Measurements from ENCODE around the gene CAMK2D. TPM values are rescaled to one million over a fixed set of nuclear protein-coding genes. Genes with fewer than 3 reads are reported as not detected.

CAMK2D gene
- total RNA-seq, 1 experiment from 2014 or later: 165 TPM

DNA sequence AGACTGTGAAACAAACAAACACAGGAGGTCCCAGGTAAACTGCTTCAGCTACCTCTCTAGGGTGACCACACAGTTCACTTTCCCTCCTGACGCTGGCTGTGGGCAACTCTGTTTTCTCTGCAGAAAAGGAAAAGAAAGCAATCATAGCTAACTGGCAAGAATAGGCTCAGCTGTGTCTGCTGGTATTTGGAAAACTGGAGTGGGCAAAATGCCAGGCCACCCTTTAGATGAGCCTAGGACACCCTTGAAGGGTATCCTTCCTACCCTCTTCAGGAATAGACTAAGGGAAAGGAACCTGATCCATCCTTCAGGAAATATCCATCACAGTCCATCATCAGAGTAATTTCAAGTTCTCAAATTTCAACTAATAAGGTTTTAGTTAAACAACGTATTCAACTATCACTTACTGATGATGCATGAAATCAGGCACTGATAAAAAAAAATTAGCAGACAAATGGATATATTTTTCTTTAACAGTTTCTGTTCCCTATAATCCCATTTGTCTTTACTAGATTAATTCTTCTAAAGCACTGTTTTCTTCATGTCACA is 60.9 kb downstream of the CAMK2D start:
- Histone ChIP-seq H3K4me3 (ENCODE audit: low read length) (no peak overlapping the region), H3K9me3 (ENCODE audit: low read length) (no peaks in the 10 kb centered on the region), H3K27ac (ENCODE audit: low read length) (no peak overlapping the region), H3K27me3 (ENCODE audit: low read length) (no peaks in the 10 kb centered on the region), H2AFZ (ENCODE audit: low read length) (no peak overlapping the region), H3K36me3 (ENCODE audit: insufficient read depth, low read length) (peaks cover 15% of the 10 kb centered on the region), H3K9me2 (replicated peaks; ENCODE audit: insufficient read depth, low read length) (no peaks in the 10 kb centered on the region), H3K4me2 (ENCODE audit: low read depth, low read length, poor library complexity, severe bottlenecking) (no peak overlapping the region), H3K4me1 (ENCODE audit: low read length) (peaks cover 37% of the 10 kb centered on the region), H4K20me1 (ENCODE audit: insufficient read depth, low read depth, low read length) (no peaks in the 10 kb centered on the region), H3K9ac (ENCODE audit: low read length) (no peak overlapping the region), H3K79me2 (ENCODE audit: low read length) (peaks cover 100% of the 10 kb centered on the region)
- no peak for DNase-seq

DNA sequence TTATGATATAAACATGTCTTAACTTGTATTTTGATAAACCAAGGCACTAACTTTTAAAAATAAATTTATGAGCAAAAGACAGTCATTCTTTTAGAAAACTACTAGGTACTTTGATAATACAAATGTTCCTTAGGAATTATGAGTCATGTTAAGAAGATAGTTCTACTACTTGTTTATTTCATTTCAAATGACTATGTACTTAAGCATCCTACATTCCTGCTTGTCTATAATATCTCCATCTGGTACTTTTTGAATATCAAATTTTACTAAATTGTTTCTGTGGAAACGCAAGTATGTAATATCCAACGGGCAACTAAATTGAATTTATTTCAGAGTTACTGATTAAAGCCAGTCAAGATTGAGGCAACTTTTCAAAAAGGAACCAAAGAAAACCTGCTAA is 61.8 kb downstream of the CAMK2D start:
- no peak overlapping the region for H3K4me3 ChIP-seq (ENCODE audit: low read length)
- no peak overlapping the region for H2AFZ ChIP-seq (ENCODE audit: low read length)
- no peaks in the 10 kb centered on the region for H4K20me1 ChIP-seq (ENCODE audit: insufficient read depth, low read depth, low read length)
- 0 out of 2 replicates have a peak overlapping the region, but pooled peaks have one; percentile 19 for H3K27ac ChIP-seq (ENCODE audit: low read length)
- H3K36me3 ChIP-seq (ENCODE audit: insufficient read depth, low read length): peaks cover 12% of the 10 kb centered on the region
- no peaks in the 10 kb centered on the region for H3K9me2 ChIP-seq (replicated peaks; ENCODE audit: insufficient read depth, low read length)
- H3K79me2 ChIP-seq (ENCODE audit: low read length): peaks cover 100% of the 10 kb centered on the region
- no peak for DNase-seq
- H3K4me1 ChIP-seq (ENCODE audit: low read length): peaks cover 42% of the 10 kb centered on the region
- no peak overlapping the region for H3K4me2 ChIP-seq (ENCODE audit: low read depth, low read length, poor library complexity, severe bottlenecking)
- no peaks in the 10 kb centered on the region for H3K27me3 ChIP-seq (ENCODE audit: low read length)
- no peak overlapping the region for H3K9ac ChIP-seq (ENCODE audit: low read length)
- H3K9me3 ChIP-seq (ENCODE audit: low read length): no peaks in the 10 kb centered on the region

- no peaks in the 10 kb centered on the region for H3K9me2 ChIP-seq (replicated peaks; ENCODE audit: insufficient read depth, low read length)
- peaks cover 57% of the 10 kb centered on the region for H3K4me1 ChIP-seq (ENCODE audit: low read length)
- no peak overlapping the region for H3K4me2 ChIP-seq (ENCODE audit: low read depth, low read length, poor library complexity, severe bottlenecking)
- no peaks in the 10 kb centered on the region for H4K20me1 ChIP-seq (ENCODE audit: insufficient read depth, low read depth, low read length)
- H3K36me3 ChIP-seq (ENCODE audit: insufficient read depth, low read length): peaks cover 16% of the 10 kb centered on the region
- H2AFZ ChIP-seq (ENCODE audit: low read length): no peak overlapping the region
- peaks cover 100% of the 10 kb centered on the region for H3K79me2 ChIP-seq (ENCODE audit: low read length)
- H3K9me3 ChIP-seq (ENCODE audit: low read length): no peaks in the 10 kb centered on the region
- no peak overlapping the region for H3K9ac ChIP-seq (ENCODE audit: low read length)
- DNase-seq: no peak
- H3K27me3 ChIP-seq (ENCODE audit: low read length): no peaks in the 10 kb centered on the region
- no peak overlapping the region for H3K27ac ChIP-seq (ENCODE audit: low read length)
- H3K4me3 ChIP-seq (ENCODE audit: low read length): no peak overlapping the region
Observed at GRCh38 chr4:113697429-113697828, 64.1 kb downstream of the CAMK2D start.

GRCh38 chr4:113695328-113696169 is 66.0 kb downstream of the CAMK2D start:
- Histone ChIP-seq H3K27me3 (ENCODE audit: low read length) (no peaks in the 10 kb centered on the region), H3K4me1 (ENCODE audit: low read length) (peaks cover 49% of the 10 kb centered on the region), H3K27ac (ENCODE audit: low read length) (0 out of 2 replicates have a peak overlapping the region, but pooled peaks have one; percentile 25), H3K79me2 (ENCODE audit: low read length) (peaks cover 100% of the 10 kb centered on the region), H3K9me3 (ENCODE audit: low read length) (no peaks in the 10 kb centered on the region), H3K9ac (ENCODE audit: low read length) (no peak overlapping the region), H3K36me3 (ENCODE audit: insufficient read depth, low read length) (peaks cover 28% of the 10 kb centered on the region), H4K20me1 (ENCODE audit: insufficient read depth, low read depth, low read length) (no peaks in the 10 kb centered on the region), H3K9me2 (replicated peaks; ENCODE audit: insufficient read depth, low read length) (no peaks in the 10 kb centered on the region), H2AFZ (ENCODE audit: low read length) (no peak overlapping the region), H3K4me2 (ENCODE audit: low read depth, low read length, poor library complexity, severe bottlenecking) (no peak overlapping the region), H3K4me3 (ENCODE audit: low read length) (no peak overlapping the region)
- DNase-seq: no peak

DNA sequence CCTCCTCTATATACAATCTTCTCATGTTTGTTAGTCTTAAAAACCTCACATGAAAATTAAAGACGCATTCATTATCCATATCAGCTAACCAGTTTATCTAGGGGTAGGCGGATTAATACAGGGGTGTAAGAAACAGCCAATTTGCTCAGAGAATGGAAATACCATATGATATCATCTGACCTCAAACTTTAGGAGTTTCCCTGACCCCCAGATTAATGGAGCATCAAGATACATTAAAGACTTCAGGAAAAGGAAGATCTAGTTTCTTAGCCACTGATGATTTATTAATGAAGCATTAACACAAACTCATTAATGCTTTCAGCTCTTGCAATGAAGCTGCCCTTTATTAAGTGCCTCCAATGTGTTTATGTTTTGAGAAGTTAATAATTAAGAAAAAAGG is 67.5 kb downstream of the CAMK2D start:
- Histone ChIP-seq H3K27me3 (ENCODE audit: low read length) (no peaks in the 10 kb centered on the region), H3K4me2 (ENCODE audit: low read depth, low read length, poor library complexity, severe bottlenecking) (peak overlapping the region; percentile 41), H3K4me3 (ENCODE audit: low read length) (no peak overlapping the region), H3K36me3 (ENCODE audit: insufficient read depth, low read length) (peaks cover 37% of the 10 kb centered on the region), H3K27ac (ENCODE audit: low read length) (peak overlapping the region; percentile 71), H3K9me3 (ENCODE audit: low read length) (no peaks in the 10 kb centered on the region), H3K79me2 (ENCODE audit: low read length) (peaks cover 100% of the 10 kb centered on the region), H3K9ac (ENCODE audit: low read length) (no peak overlapping the region), H3K9me2 (replicated peaks; ENCODE audit: insufficient read depth, low read length) (no peaks in the 10 kb centered on the region), H2AFZ (ENCODE audit: low read length) (no peak overlapping the region), H4K20me1 (ENCODE audit: insufficient read depth, low read depth, low read length) (no peaks in the 10 kb centered on the region), H3K4me1 (ENCODE audit: low read length) (peaks cover 60% of the 10 kb centered on the region)
- DNase-seq: no peak

- Histone ChIP-seq H3K27ac (ENCODE audit: low read length) (peak overlapping the region; percentile 71), H3K9me3 (ENCODE audit: low read length) (no peaks in the 10 kb centered on the region), H3K4me2 (ENCODE audit: low read depth, low read length, poor library complexity, severe bottlenecking) (peak overlapping the region; percentile 41), H3K9me2 (replicated peaks; ENCODE audit: insufficient read depth, low read length) (no peaks in the 10 kb centered on the region), H4K20me1 (ENCODE audit: insufficient read depth, low read depth, low read length) (no peaks in the 10 kb centered on the region), H3K79me2 (ENCODE audit: low read length) (peaks cover 99% of the 10 kb centered on the region), H3K4me1 (ENCODE audit: low read length) (peaks cover 60% of the 10 kb centered on the region), H3K27me3 (ENCODE audit: low read length) (no peaks in the 10 kb centered on the region), H3K36me3 (ENCODE audit: insufficient read depth, low read length) (peaks cover 41% of the 10 kb centered on the region), H3K4me3 (ENCODE audit: low read length) (no peak overlapping the region), H2AFZ (ENCODE audit: low read length) (no peak overlapping the region), H3K9ac (ENCODE audit: low read length) (no peak overlapping the region)
- DNase-seq: peak; percentile 65
Observed at GRCh38 chr4:113692809-113693411, 68.6 kb downstream of the CAMK2D start.

- no peak overlapping the region for H3K27ac ChIP-seq (ENCODE audit: low read length)
- H3K9me3 ChIP-seq (ENCODE audit: low read length): no peaks in the 10 kb centered on the region
- DNase-seq: no peak
- no peaks in the 10 kb centered on the region for H3K9me2 ChIP-seq (replicated peaks; ENCODE audit: insufficient read depth, low read length)
- no peak overlapping the region for H3K9ac ChIP-seq (ENCODE audit: low read length)
- no peak overlapping the region for H3K4me3 ChIP-seq (ENCODE audit: low read length)
- H3K36me3 ChIP-seq (ENCODE audit: insufficient read depth, low read length): peaks cover 49% of the 10 kb centered on the region
- H3K4me2 ChIP-seq (ENCODE audit: low read depth, low read length, poor library complexity, severe bottlenecking): no peak overlapping the region
- no peak overlapping the region for H2AFZ ChIP-seq (ENCODE audit: low read length)
- no peaks in the 10 kb centered on the region for H4K20me1 ChIP-seq (ENCODE audit: insufficient read depth, low read depth, low read length)
- H3K79me2 ChIP-seq (ENCODE audit: low read length): peaks cover 99% of the 10 kb centered on the region
- H3K4me1 ChIP-seq (ENCODE audit: low read length): peaks cover 60% of the 10 kb centered on the region
- no peaks in the 10 kb centered on the region for H3K27me3 ChIP-seq (ENCODE audit: low read length)
Observed at GRCh38 chr4:113691676-113692075, 69.9 kb downstream of the CAMK2D start.

DNA sequence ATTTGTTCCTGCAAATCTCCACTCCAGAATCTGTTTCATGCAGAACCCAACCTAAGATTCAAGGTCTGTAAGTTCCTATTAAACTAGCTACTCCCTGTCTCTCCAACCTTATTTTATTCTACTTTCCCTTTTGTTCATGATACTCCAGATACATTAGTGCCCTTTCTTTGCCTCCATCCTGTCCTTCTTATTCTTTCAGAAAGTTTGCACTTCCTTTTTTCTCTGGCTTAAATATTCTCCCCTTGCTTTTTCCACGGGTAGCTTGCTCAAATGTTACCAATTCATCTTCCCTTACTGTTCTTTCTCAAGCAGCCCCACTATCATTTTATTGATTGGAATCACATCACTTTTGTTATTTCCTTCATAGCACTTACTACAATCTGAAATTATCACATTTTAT is 72.1 kb downstream of the CAMK2D start:
- Histone ChIP-seq H4K20me1 (ENCODE audit: insufficient read depth, low read depth, low read length) (no peaks in the 10 kb centered on the region), H3K79me2 (ENCODE audit: low read length) (peaks cover 99% of the 10 kb centered on the region), H3K4me1 (ENCODE audit: low read length) (peaks cover 40% of the 10 kb centered on the region), H3K36me3 (ENCODE audit: insufficient read depth, low read length) (peaks cover 62% of the 10 kb centered on the region), H3K9ac (ENCODE audit: low read length) (no peak overlapping the region), H3K4me3 (ENCODE audit: low read length) (no peak overlapping the region), H2AFZ (ENCODE audit: low read length) (no peak overlapping the region), H3K4me2 (ENCODE audit: low read depth, low read length, poor library complexity, severe bottlenecking) (no peak overlapping the region), H3K9me3 (ENCODE audit: low read length) (no peaks in the 10 kb centered on the region), H3K27me3 (ENCODE audit: low read length) (no peaks in the 10 kb centered on the region), H3K9me2 (replicated peaks; ENCODE audit: insufficient read depth, low read length) (no peaks in the 10 kb centered on the region), H3K27ac (ENCODE audit: low read length) (peak overlapping the region; percentile 36; the same call in 1 of the 2 replicates)
- DNase-seq: no peak

Data from Karpas-422 (cell line).